ENCODE data around the gene ALG3.
A peak's percentile ranks its signal among the peaks of the same experiment; 100 is the strongest.

- TF ChIP-seq MAX (CRISPR knock-in tag; IDR thresholded peaks at IDR 0.05) (no peak), CTCF (IDR thresholded peaks at IDR 0.05) (peak; percentile 77), STAT6 (CRISPR knock-in tag; conservative IDR thresholded peaks at IDR 0.05; ENCODE audit: low read depth) (no peak), ZNF138 (CRISPR knock-in tag; conservative IDR thresholded peaks at IDR 0.05) (no peak), ZNF232 (CRISPR knock-in tag; IDR thresholded peaks at IDR 0.05) (no peak), PREB (CRISPR knock-in tag; IDR thresholded peaks at IDR 0.05; ENCODE audit: borderline replicate concordance) (no peak), EMX1 (CRISPR knock-in tag; IDR thresholded peaks at IDR 0.05) (no peak), ZNF121 (CRISPR knock-in tag; IDR thresholded peaks at IDR 0.05) (no peak), KAT7 (CRISPR knock-in tag; IDR thresholded peaks at IDR 0.05; ENCODE audit: borderline replicate concordance) (no peak), E2F4 (CRISPR knock-in tag; IDR thresholded peaks at IDR 0.05; ENCODE audit: borderline replicate concordance, low read depth) (no peak), ZNF263 (CRISPR knock-in tag; IDR thresholded peaks at IDR 0.05; ENCODE audit: low read depth) (no peak)
Observed at GRCh38 chr3:184250167-184250828, 1.5 kb upstream of the ALG3 start.

Measured in WTC11 (cell line).